Effector memory CD4-positive, alpha-beta T cell (primary cell): ENCODE results near the gene CHRM2.

Experiments
- DNase-seq, 3 donors: peaks; one replicate each; pipeline ENCODE4 v3.0.0-alpha.2; 2020
- H3K27ac ChIP-seq: 2 replicates; pipeline ENCODE4 v1.7.0; 2013; ENCODE audit warnings: mild to moderate bottlenecking, low read length, moderate library complexity; ENCODE audit not compliant: insufficient read depth, poor library complexity, severe bottlenecking
- H3K27me3 ChIP-seq: replicated peaks from 2 replicates; pipeline ENCODE4 v1.7.0; 2013; ENCODE audit warnings: mild to moderate bottlenecking, low read length; ENCODE audit not compliant: insufficient read depth, control insufficient read depth, poor library complexity, severe bottlenecking
- H3K36me3 ChIP-seq: 2 replicates; pipeline ENCODE4 v1.7.0; 2013; ENCODE audit warnings: mild to moderate bottlenecking, low read length, moderate library complexity; ENCODE audit not compliant: control insufficient read depth, insufficient read depth
- H3K4me1 ChIP-seq: 2 replicates; pipeline ENCODE4 v1.7.0; 2013; ENCODE audit warnings: low read length, mild to moderate bottlenecking; ENCODE audit not compliant: control insufficient read depth, insufficient read depth, poor library complexity, severe bottlenecking
- H3K4me3 ChIP-seq: 2 replicates; pipeline ENCODE4 v1.7.0; 2013; ENCODE audit warnings: low read length, low read depth, mild to moderate bottlenecking; ENCODE audit not compliant: insufficient read depth, poor library complexity, severe bottlenecking
- H3K9me3 ChIP-seq: 2 replicates; pipeline ENCODE4 v1.7.0; 2013; ENCODE audit warnings: mild to moderate bottlenecking, low read length, moderate library complexity; ENCODE audit not compliant: control insufficient read depth

The CHRM2 gene

DNA sequence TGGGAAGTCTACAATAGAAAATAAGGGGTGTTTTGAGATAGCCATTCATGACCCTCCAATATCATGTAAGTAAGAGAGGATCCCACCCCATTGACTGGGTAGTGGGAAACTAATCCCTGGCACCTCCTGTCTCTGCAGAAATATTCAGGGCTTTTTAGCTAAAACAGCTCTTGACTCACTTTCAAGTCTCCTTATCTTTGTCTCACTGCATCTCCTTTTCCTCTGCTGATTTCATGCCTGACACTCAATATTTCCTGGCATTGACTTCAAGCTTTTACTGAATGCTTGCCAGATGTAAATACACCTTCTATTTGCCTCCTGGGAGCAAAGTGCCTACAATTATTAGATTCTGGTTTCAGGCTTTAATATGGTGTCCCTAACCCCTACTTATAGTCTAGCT lies 57.1 kb downstream of the CHRM2 start:
- no peaks in the 10 kb centered on the region for H3K4me1 ChIP-seq
- no peaks in the 10 kb centered on the region for H3K36me3 ChIP-seq
- no peaks in the 10 kb centered on the region for H3K9me3 ChIP-seq
- no peak for DNase-seq
- H3K27me3 ChIP-seq = no peaks in the 10 kb centered on the region
- H3K27ac ChIP-seq = no peak overlapping the region
- H3K4me3 ChIP-seq = no peak overlapping the region

DNA sequence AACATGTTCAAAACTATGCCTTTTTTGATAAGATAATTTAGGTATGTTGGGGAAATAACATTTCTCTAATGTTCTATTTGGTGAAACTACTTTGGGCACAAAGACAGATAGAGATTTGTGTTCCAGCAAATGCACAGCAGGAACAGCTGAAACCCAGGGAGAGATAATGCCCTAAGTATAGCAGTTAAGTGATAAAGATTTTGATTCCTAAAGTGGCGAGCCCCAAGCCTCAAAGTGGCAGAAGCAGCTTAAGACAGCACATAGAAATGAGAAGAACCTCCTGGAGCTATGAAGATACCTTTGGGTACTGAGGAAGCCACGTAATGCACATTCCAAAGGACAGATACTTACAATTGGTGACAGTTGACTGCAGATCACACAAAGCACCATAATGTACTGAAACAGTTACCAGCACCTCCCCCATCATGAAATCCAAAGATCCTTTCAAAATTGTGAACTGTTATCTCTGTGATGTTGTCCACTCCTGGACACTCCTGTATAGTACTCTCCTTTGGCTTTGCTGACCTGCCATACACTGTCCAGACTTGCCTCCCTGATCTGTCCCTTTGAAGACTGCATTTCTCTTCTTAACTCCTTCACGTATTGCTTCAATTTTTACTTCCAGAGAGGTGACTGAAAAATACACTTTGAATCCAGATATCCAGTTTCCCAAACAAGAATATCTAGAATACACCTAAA lies 62.9 kb downstream of the CHRM2 start:
- Histone ChIP-seq H3K27me3 (no peaks in the 10 kb centered on the region), H3K4me1 (no peaks in the 10 kb centered on the region), H3K36me3 (no peaks in the 10 kb centered on the region), H3K27ac (no peak overlapping the region), H3K4me3 (no peak overlapping the region), H3K9me3 (no peaks in the 10 kb centered on the region)
- no peak for DNase-seq

DNA sequence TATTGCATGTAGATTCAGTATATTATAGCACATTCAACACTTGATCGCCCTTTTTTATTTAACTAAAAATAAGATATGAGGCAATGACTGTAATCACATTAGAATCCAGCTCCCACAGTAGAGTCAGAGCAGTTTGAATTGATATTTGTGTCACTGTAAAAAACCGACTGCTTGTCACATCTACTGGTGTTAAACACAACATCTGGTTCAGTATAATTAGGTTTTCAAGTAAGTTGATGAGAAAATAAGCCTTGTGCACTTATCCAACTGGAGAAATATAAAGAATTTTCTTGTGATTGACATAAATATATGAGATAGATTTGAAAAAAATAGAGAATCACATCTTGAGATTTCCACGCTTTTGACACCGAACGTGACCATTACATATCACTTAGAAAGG lies 69.0 kb downstream of the CHRM2 start:
- no peak for DNase-seq
- H3K4me3 ChIP-seq = no peak overlapping the region

DNA sequence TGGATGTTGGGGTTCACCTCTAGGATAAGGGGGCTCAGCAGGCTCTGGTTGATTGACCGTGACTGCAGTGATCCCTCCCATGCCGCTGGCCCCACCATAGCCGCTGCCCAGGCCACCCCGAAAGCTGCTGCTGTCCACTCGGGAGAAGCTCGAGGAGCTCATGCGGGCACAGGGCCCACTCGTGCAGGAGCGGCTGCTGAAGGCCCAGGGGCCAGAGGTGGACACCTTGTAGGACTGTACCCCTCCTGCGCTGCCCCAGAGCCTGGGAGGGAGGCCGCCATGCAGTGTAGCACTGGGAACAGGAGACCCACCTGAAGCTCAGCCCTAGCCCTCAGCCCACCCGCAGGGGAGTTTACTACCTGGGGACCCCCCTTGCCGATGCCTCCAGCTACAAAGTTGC lies 70.0 kb downstream of the CHRM2 start:
- Histone ChIP-seq H3K27ac (no peak overlapping the region), H3K27me3 (no peaks in the 10 kb centered on the region), H3K4me1 (no peaks in the 10 kb centered on the region), H3K9me3 (no peaks in the 10 kb centered on the region), H3K36me3 (no peaks in the 10 kb centered on the region), H3K4me3 (no peak overlapping the region)
- DNase-seq = no peak

More for the DNA sequence above, 69.0 kb downstream of the CHRM2 start:
- Histone ChIP-seq H3K9me3 (no peaks in the 10 kb centered on the region), H3K27me3 (no peaks in the 10 kb centered on the region), H3K27ac (no peak overlapping the region), H3K4me1 (no peaks in the 10 kb centered on the region), H3K36me3 (no peaks in the 10 kb centered on the region)

DNA sequence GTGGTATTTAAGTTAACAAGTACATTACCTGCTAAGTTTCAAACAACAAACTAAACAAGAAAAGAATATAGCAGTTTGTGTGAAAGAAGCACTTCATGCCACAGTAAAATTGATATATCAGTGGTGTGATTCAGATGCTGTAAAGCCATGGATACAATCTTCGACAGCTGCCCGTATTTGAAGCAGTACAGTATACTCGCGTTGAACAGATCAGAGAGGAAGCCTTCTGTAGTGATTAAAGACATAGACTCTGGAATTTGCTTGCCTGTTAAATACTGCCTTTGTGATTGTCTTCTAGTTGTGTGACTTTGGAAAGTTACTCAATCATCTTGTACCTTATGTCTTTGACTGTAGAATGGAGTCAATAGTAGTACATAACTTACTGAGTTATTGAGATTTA lies 71.7 kb downstream of the CHRM2 start:
- Histone ChIP-seq H3K4me1 (no peaks in the 10 kb centered on the region), H3K27ac (no peak overlapping the region), H3K9me3 (no peaks in the 10 kb centered on the region), H3K4me3 (no peak overlapping the region), H3K27me3 (no peaks in the 10 kb centered on the region), H3K36me3 (no peaks in the 10 kb centered on the region)
- no peak for DNase-seq

DNA sequence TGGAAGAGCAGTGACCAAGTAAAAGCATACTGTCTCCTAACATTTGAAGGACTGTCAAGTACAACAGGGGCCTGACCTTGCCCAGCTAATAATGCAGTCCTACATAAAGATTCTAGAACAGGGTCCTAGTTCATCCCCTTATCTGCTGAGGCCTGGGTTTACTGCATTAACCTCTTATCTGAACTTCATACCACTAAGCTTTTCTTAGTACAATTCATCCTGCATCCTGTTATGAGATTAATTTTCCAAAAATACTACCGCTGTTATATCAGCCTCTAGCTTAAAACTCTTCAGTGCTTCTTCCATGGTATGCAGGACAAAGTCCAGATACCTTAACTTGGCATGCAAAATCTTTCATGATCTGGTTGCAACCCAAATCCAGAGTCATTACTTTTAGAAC lies 72.5 kb downstream of the CHRM2 start:
- H3K27ac ChIP-seq = no peak overlapping the region
- no peaks in the 10 kb centered on the region for H3K4me1 ChIP-seq
- H3K36me3 ChIP-seq = no peaks in the 10 kb centered on the region
- DNase-seq = no peak
- no peaks in the 10 kb centered on the region for H3K9me3 ChIP-seq
- no peaks in the 10 kb centered on the region for H3K27me3 ChIP-seq
- no peak overlapping the region for H3K4me3 ChIP-seq

DNA sequence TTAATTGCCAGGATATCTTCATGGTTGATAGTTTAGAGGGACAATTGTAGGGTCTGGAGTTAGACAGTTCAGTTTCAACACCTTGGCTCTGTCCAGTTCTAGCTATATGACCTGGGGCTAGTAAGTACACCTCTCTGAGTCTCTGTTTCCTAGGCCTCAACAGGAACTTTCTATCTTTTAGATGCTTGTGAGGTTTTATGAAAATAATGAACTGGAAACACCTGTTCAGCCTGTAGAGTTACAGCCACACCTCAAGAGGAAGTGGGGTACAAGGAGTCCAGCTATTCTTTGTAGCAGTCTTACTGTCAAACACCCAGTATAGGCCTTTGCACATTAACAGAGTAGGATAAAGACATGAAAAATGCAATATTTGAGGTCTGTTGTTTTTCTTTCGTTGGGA lies 73.4 kb downstream of the CHRM2 start:
- Histone ChIP-seq H3K36me3 (no peaks in the 10 kb centered on the region), H3K4me3 (no peak overlapping the region), H3K4me1 (no peaks in the 10 kb centered on the region), H3K27ac (no peak overlapping the region), H3K27me3 (no peaks in the 10 kb centered on the region), H3K9me3 (no peaks in the 10 kb centered on the region)
- DNase-seq = no peak

DNA sequence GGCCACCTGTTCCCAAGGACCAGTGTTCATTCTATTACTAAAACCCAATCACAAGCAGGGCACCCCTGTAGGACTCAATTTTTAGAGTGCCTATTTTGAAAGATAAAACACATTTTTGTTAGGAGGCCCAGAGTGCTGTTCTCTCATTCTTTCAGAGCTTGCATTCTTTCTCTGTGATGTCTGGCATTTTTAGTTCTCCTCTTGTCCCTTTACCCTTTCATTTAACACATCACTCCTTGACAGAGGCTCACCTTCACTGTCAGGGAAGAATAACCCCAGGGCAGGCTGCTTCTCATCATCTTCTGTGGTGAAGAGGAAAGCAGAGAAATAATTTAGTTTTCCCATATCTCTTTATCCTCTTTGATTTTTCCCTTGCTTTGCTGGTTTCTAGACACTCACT lies 73.9 kb downstream of the CHRM2 start:
- Histone ChIP-seq H3K36me3 (no peaks in the 10 kb centered on the region), H3K9me3 (no peaks in the 10 kb centered on the region), H3K4me1 (no peaks in the 10 kb centered on the region), H3K27ac (no peak overlapping the region), H3K27me3 (no peaks in the 10 kb centered on the region), H3K4me3 (no peak overlapping the region)
- no peak for DNase-seq

DNA sequence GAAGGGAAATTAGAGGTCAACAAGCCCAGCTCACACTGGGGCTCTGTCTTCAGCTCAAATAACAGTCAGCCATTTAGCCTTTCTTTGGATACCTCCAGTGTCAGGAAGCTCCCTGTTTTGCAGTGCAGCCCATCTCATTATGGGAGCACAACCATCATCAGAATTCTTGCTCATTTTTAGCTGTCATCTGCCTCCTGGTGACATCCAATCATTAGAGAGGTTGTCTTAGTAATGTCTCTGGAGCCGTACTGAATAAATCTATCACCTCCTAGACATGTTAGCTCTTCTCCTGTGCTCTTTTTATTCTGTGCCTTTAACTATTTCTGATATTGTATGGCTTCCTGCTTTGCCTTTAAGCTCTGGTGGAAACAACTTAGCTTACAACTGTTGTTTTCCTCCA lies 74.5 kb downstream of the CHRM2 start:
- Histone ChIP-seq H3K27me3 (no peaks in the 10 kb centered on the region), H3K36me3 (no peaks in the 10 kb centered on the region), H3K9me3 (no peaks in the 10 kb centered on the region), H3K4me3 (no peak overlapping the region), H3K27ac (no peak overlapping the region), H3K4me1 (no peaks in the 10 kb centered on the region)
- no peak for DNase-seq

DNA sequence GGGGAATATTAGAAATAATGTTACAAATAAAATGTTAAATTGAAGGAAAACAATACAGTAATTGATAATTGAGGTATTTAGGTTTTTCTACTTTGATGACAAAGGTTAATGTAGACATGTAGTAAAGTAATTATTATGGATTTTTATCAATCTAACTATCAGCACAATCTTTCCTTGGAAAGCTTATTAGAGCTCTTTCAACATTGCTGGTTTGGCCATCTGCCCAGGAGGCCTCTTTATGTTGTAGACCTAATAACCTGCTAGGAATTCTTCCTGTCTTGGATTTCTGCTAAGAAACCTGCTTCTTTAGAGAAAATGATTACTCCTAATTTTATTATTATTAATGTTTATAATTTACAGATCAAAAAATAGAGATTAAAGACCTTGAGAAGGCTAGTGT lies 78.9 kb downstream of the CHRM2 start:
- Histone ChIP-seq H3K27ac (no peak overlapping the region), H3K36me3 (no peaks in the 10 kb centered on the region), H3K4me3 (no peak overlapping the region), H3K4me1 (no peaks in the 10 kb centered on the region), H3K9me3 (no peaks in the 10 kb centered on the region), H3K27me3 (no peaks in the 10 kb centered on the region)
- no peak for DNase-seq
